Vagina (tissue), 2 donors: ENCODE results near the gene ZBTB7A.

Experiments used
- CTCF ChIP-seq, 3 experiments: fragments of 450-650 bp in 2 of 3; fragments of 200-600 bp in 1 of 3; sonication (generic) in 1 of 3; IDR thresholded peaks; one replicate each; pipeline ENCODE4 v1.5.1; 2017 to 2019; ENCODE audit warnings: antibody characterized with exemption in 3 of 3, mild to moderate bottlenecking in 2 of 3, moderate library complexity in 2 of 3
- POLR2A ChIP-seq, 2 donors: fragments of 450-650 bp; IDR thresholded peaks; one replicate each; pipeline ENCODE4 v1.6.1; 2017; ENCODE audit warnings: antibody characterized with exemption in 2 of 2, mild to moderate bottlenecking in 2 of 2, moderate library complexity in 2 of 2

DNA sequence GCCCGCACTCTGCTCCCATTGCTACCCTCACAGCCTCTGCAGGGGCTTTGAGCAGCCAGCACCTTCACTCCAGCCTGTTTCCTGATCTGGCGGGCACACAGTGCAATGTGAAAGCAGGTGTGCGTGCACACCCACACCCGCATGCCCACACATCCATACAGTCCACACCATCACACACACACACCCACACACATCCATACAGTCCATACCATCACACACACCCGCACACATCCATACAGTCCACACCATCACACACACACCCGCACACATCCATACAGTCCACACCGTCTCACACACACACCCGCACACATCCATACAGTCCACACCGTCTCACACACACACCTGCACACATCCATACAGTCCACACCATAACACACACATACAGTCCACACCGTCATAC is 31.1 kb downstream of the ZBTB7A start:
- no peak for TF ChIP-seq CTCF (IDR thresholded peaks at IDR 0.05)
- TF ChIP-seq POLR2A (IDR thresholded peaks at IDR 0.05): no peak
